GM12872 (cell line): Measurements from ENCODE around the gene TRIM32.

ENCODE experiments used
- TF ChIP-seq, protein P1 (sequence below): IDR thresholded peaks from 3 replicates; pipeline ENCODE4 v1.5.1; 2011; ENCODE audit warnings: low read depth, mild to moderate bottlenecking, low read length, moderate library complexity; ENCODE audit not compliant: insufficient read depth

The TRIM32 gene

DNA sequence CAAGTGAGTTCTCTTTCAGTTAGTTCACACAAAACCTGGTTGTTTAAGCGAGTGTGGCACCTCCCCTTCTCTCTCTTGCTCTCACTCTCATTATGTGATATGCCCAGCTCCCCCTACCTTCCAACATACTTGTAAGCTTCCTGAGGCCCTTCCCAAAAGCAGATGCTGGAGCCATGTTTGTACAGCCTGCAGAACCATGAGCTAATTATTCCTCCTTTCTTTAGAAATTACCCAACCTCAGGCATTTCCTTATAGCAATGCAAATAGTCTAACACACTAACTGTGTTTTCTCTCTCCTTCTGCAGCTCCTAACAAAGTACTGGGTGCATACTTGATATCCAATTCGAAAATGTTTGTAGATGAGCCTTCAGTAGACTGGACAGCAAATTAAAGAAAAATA, 62.7 kb downstream of the TRIM32 start:
- TF ChIP-seq, protein P1, sequence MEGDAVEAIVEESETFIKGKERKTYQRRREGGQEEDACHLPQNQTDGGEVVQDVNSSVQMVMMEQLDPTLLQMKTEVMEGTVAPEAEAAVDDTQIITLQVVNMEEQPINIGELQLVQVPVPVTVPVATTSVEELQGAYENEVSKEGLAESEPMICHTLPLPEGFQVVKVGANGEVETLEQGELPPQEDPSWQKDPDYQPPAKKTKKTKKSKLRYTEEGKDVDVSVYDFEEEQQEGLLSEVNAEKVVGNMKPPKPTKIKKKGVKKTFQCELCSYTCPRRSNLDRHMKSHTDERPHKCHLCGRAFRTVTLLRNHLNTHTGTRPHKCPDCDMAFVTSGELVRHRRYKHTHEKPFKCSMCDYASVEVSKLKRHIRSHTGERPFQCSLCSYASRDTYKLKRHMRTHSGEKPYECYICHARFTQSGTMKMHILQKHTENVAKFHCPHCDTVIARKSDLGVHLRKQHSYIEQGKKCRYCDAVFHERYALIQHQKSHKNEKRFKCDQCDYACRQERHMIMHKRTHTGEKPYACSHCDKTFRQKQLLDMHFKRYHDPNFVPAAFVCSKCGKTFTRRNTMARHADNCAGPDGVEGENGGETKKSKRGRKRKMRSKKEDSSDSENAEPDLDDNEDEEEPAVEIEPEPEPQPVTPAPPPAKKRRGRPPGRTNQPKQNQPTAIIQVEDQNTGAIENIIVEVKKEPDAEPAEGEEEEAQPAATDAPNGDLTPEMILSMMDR: no peak

GRCh38 chr9:116750510-116750909, 63.4 kb downstream of the TRIM32 start:
- TF ChIP-seq, protein P1: no peak
